ENCODE data around the gene MMP24OS. TPM values are rescaled to one million over a fixed set of nuclear protein-coding genes. Genes with fewer than 3 reads are reported as not detected.

Gene MMP24OS
- total RNA-seq, 3 donors from 2014 or later = 22.4 to 23.1 (median 22.9) TPM

GRCh38 chr20:35290186-35290886, 12.4 kb upstream of the MMP24OS start:
- ATAC-seq (no peak), DNase-seq (no peak)
- Mint-ChIP-seq H3K27me3 (ENCODE audit: low read depth) (no peaks in the 10 kb centered on the region), H3K9me3 (no peaks in the 10 kb centered on the region), H3K36me3 (ENCODE audit: insufficient read depth) (no peaks in the 10 kb centered on the region), H3K4me1 (ENCODE audit: low read depth) (peaks cover 7% of the 10 kb centered on the region), H3K4me3 (no peak overlapping the region)

DNA sequence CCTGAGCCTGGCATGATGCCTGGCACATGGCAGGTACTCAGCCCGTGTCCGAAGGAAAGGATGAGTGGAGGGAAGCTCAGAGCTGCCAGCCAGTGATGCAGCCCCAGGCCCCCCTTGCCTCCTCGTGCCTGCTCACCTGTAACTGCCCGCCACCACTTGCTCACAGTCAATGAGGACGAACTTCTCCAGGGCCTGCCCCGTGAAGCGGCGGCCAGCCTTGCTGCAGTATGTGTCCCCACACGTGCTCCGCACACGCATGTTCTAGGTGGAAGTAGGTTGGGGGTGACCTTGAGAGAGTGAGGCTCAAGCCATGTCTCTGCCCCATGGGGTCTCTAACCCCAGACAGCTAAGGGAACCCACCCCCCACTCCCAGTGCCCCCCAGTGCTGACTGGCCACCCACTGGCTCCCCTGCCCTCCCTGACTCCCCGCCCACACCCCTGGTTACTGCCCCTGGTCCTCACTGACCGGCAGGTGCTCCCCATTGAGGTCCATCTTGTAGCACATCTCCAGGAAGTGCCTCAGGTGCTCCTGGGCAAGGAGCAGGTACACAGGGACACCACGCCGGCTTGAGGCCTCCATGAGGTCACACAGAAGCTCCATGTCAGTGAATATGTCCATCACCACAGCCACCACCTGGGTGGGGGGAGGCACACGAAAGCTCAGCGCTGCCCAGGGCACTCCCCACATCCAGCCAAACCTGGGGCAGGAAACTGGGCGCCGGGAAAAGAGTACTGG, 10.6 kb upstream of the MMP24OS start:
- Mint-ChIP-seq H3K36me3 (ENCODE audit: insufficient read depth) (no peaks in the 10 kb centered on the region), H3K4me1 (ENCODE audit: low read depth) (peaks cover 16% of the 10 kb centered on the region), H3K27me3 (ENCODE audit: low read depth) (no peaks in the 10 kb centered on the region), H3K9me3 (no peaks in the 10 kb centered on the region), H3K4me3 (no peak overlapping the region)
- no peak for ATAC-seq
- DNase-seq = no peak

DNA sequence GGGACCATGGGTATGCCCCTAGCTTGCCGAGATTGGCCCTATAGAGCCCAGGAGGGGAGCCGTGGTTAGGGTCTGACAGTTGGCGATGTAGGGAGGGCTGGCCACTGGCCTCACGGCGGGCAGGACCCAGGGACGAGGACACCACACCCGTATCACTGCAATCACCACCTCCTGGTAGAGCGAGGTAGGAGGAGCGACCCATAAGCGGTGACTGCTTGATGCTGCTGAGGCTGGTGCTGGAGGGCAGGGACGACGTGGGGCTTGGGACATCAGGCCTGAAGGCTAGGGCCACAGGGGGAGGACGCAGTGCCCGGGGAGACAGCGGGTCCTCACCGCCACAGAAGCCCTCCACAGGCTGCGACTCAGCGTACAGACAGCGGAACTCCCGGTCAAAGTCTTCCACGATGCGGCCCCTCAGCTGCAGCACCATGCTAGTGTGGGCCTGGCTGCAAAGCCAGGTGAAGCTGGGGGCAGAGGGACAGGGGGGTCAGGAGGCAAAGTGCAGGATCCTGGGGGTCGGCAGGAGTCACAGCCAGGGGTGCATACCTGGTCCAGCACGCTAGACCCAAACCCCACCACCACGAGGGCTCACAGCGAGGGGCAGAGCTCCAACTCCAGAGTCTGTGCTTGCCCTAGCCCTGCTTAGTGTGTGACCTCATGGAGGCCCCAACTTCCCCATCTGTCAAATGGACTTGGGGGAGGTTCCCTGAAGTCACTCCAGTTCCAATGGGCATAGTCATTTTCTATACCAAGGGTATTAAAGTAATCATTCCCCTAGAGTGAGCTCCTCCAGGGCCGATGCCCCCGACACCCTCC, 9.8 kb upstream of the MMP24OS start:
- peaks cover 19% of the 10 kb centered on the region for H3K4me1 Mint-ChIP-seq (ENCODE audit: low read depth)
- no peak overlapping the region for H3K4me3 Mint-ChIP-seq
- no peaks in the 10 kb centered on the region for H3K27me3 Mint-ChIP-seq (ENCODE audit: low read depth)
- ATAC-seq (no peak), DNase-seq (no peak)
- H3K36me3 Mint-ChIP-seq (ENCODE audit: insufficient read depth) = no peaks in the 10 kb centered on the region
- no peaks in the 10 kb centered on the region for H3K9me3 Mint-ChIP-seq

GRCh38 chr20:35286899-35287508, 9.1 kb upstream of the MMP24OS start:
- no peak for ATAC-seq
- no peaks in the 10 kb centered on the region for H3K27me3 Mint-ChIP-seq (ENCODE audit: low read depth)
- H3K4me3 Mint-ChIP-seq = no peak overlapping the region
- H3K4me1 Mint-ChIP-seq (ENCODE audit: low read depth) = peaks cover 25% of the 10 kb centered on the region
- no peak for DNase-seq
- H3K9me3 Mint-ChIP-seq = no peaks in the 10 kb centered on the region
- H3K36me3 Mint-ChIP-seq (ENCODE audit: insufficient read depth) = peaks cover 3% of the 10 kb centered on the region

GRCh38 chr20:35286077-35286898, 8.4 kb upstream of the MMP24OS start:
- Mint-ChIP-seq H3K4me1 (ENCODE audit: low read depth) (peaks cover 25% of the 10 kb centered on the region), H3K36me3 (ENCODE audit: insufficient read depth) (peaks cover 4% of the 10 kb centered on the region), H3K4me3 (peak overlapping the region; percentile 84), H3K27me3 (ENCODE audit: low read depth) (no peaks in the 10 kb centered on the region), H3K9me3 (no peaks in the 10 kb centered on the region)
- ATAC-seq (no peak), DNase-seq (no peak)

DNA sequence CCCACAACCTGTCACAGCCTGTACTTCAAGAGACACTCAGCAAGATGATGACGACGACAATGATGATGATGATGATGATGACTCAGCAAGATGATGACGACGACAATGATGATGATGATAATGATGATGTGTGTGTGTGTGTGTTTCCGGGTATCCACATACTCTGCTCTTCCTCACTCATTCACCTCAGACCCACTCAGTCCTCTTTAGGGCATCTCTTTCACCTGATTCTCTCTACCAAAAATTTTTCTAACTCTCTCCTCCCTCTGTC, 7.8 kb upstream of the MMP24OS start:
- peaks cover 4% of the 10 kb centered on the region for H3K36me3 Mint-ChIP-seq (ENCODE audit: insufficient read depth)
- H3K27me3 Mint-ChIP-seq (ENCODE audit: low read depth) = no peaks in the 10 kb centered on the region
- peaks cover 25% of the 10 kb centered on the region for H3K4me1 Mint-ChIP-seq (ENCODE audit: low read depth)
- ATAC-seq = no peak
- H3K9me3 Mint-ChIP-seq = no peaks in the 10 kb centered on the region
- H3K4me3 Mint-ChIP-seq = peak overlapping the region; percentile 84
- DNase-seq = no peak

DNA sequence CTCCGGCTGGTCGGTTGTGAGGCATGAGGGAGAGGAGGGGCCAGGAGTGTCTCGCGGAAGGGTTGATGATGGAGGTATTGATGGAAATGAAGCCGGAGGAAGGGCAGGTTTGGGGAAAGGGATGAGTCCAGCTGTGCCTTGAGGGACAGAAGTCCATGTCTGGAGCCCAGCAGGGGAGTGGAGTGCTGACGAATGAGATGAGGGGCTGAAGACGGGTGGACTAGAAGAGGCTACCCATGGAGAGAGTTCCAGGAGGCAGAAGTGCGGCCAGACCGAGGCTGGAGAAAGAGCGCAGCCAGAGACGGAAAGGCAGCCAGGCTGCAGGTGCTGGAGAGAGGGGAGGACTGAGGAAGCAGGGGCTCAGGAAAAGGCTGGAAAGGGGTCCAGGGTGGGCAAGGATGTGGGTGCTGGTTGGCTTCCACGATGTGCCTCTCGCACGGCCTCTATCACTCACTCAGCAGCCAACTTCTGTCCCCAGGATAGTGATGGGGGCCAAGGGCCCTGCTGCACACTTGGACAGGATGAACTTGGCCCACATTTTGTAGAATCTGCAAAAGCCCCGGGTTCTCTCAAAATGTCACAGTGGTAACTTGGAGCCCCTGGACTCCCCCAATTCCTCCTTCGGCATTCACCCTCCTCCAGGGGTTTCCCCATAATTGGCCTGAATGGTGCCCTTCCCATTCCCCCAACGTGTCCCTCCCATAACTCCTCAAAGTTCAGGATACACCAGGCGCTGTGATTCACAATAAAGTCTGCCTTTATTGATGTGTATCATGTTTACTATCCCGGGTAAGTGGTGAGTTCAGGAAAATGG, 7.3 kb upstream of the MMP24OS start:
- Mint-ChIP-seq H3K4me3 (peak overlapping the region; percentile 84), H3K27me3 (ENCODE audit: low read depth) (no peaks in the 10 kb centered on the region), H3K36me3 (ENCODE audit: insufficient read depth) (peaks cover 9% of the 10 kb centered on the region), H3K4me1 (ENCODE audit: low read depth) (peaks cover 26% of the 10 kb centered on the region), H3K9me3 (no peaks in the 10 kb centered on the region)
- DNase-seq (no peak), ATAC-seq (no peak)

DNA sequence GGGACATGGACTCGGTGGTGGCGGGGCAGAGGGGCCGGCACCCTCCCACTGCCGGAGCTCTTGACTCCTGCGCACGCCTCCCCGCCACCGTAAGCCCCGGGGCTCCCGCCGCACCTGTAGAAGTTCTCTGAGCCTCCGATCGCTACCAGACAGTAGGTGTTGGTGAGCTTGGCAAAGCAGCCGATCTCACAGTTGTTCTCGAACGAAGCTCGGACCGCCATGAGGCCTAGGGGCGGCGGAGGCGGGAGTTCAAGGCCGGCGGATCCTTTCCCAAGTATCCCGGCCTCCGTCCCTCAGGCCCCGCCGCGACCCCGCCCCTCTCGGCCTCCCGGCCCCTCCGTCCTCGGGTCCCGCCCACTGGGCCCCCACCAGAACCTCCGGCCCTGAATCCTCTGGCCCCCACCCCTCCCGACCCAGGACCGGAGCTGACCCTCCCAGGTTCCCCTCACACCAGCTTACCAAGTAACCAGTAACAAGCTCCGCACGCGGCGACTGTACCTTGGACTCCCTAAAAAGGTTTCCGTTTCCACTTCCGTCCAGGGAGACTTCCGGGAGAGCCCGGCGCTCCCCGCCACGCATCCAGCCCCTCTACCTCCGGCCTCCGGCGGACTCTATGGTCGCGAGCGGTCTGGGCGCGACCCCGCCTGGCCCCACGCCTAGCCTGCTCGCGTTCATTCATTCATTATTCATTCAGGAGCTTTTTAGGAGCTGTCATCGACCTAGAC, 6.5 kb upstream of the MMP24OS start, which contains the start of gene EIF6:
EIF6 (minus strand) TSS at position 506 of the 725 bp plus-strand sequence; CDS start at position 221, 285 bp downstream.
- DNase-seq (peak; percentile 60), ATAC-seq (peak; percentile 88 to 95)
- Mint-ChIP-seq H3K9me3 (no peaks in the 10 kb centered on the region), H3K4me1 (ENCODE audit: low read depth) (peaks cover 29% of the 10 kb centered on the region), H3K4me3 (peak within 1 kb of the TSS; percentile 84), H3K36me3 (ENCODE audit: insufficient read depth) (peaks cover 17% of the 10 kb centered on the region), H3K27me3 (ENCODE audit: low read depth) (no peaks in the 10 kb centered on the region)

DNA sequence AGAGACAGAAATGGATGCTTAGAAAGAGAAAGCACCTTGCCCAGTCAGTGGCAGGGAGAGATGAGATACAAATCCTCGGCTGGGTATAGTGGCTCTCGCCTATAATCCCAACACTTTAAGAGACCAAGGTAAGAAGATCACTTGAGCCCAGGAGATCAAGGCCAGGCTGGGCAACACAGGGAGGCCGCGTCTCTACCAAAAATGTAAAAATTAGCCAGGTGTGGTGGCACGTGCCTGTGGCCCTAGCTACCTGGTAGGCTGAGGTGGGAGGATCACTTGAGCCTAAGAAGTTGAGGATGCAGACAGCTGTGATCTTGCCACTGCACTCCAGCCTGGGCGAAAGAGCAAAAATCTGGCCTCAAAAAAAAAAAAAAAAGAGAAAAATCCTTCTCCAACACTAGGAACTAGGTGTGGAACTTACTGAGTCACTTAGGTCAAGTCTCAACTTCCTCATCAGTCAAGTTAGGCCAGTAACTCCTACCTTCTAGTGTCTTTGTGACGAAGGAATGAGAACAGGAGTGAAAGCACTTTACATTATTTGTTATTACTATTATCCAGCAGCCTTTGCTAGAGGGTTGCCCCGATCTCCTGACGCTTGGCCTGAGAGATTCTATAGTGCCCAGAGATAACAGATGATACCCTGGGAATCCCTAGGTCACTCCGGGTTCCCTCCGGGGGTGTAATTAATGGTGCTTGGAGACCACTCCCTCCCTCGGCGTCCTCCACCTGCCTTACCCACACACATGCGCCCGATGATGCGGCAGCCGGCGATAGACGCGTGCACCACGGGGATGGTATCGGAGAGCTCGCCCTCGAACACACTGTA, 5.7 kb upstream of the MMP24OS start:
- ATAC-seq (peak in 1 of 2 donors; percentile 52), DNase-seq (no peak)
- H3K4me3 Mint-ChIP-seq = peak overlapping the region; percentile 84
- H3K9me3 Mint-ChIP-seq = no peaks in the 10 kb centered on the region
- H3K27me3 Mint-ChIP-seq (ENCODE audit: low read depth) = no peaks in the 10 kb centered on the region
- peaks cover 29% of the 10 kb centered on the region for H3K4me1 Mint-ChIP-seq (ENCODE audit: low read depth)
- peaks cover 21% of the 10 kb centered on the region for H3K36me3 Mint-ChIP-seq (ENCODE audit: insufficient read depth)

GRCh38 chr20:35281506-35282101, 3.7 kb upstream of the MMP24OS start:
- DNase-seq (no peak), ATAC-seq (no peak)
- Mint-ChIP-seq H3K4me1 (ENCODE audit: low read depth) (peaks cover 36% of the 10 kb centered on the region), H3K9me3 (no peaks in the 10 kb centered on the region), H3K36me3 (ENCODE audit: insufficient read depth) (peaks cover 24% of the 10 kb centered on the region), H3K27me3 (ENCODE audit: low read depth) (no peaks in the 10 kb centered on the region), H3K4me3 (no peak overlapping the region)

DNA sequence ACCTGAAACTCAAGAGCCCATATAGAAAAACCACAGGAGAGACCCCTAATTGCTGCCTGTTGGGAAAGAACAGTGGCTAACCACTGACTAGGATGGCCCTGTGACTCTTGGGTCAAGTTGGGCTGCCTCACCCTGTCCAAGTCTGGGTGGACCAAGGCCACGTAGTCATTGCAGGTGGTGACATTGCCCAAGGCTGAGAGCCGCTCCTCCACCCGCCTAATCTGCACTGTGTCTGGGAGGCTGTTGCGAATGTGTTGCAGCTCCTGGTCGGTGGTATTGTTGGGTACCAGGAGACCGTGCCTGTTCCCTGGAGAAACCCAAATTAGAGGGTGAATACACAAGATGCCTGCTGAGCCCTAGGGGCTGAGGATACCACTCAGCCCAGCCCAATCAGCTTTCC, 2.6 kb upstream of the MMP24OS start:
- Mint-ChIP-seq H3K9me3 (no peaks in the 10 kb centered on the region), H3K4me1 (ENCODE audit: low read depth) (peaks cover 38% of the 10 kb centered on the region), H3K36me3 (ENCODE audit: insufficient read depth) (peaks cover 24% of the 10 kb centered on the region), H3K4me3 (no peak overlapping the region), H3K27me3 (ENCODE audit: low read depth) (no peaks in the 10 kb centered on the region)
- ATAC-seq (no peak), DNase-seq (no peak)
